Gastroesophageal sphincter (tissue), 3 donors: ENCODE measurements around the gene STAM2.

Source experiments
- EP300 ChIP-seq: sonication (generic); formaldehyde crosslinking; IDR thresholded peaks from one replicate; pipeline ENCODE4 v1.6.1; 2017; ENCODE audit warnings: antibody characterized with exemption, mild to moderate bottlenecking
- POLR2A ChIP-seq, 2 donors: fragments of 450-650 bp; IDR thresholded peaks; one replicate each; pipeline ENCODE4 v1.6.1; 2017; ENCODE audit warnings: antibody characterized with exemption in 2 of 2, mild to moderate bottlenecking in 2 of 2, moderate library complexity in 1 of 2
- POLR2AphosphoS5 ChIP-seq: sonication (generic); formaldehyde crosslinking; IDR thresholded peaks from one replicate; pipeline ENCODE4 v1.6.1; 2017; ENCODE audit warnings: antibody characterized with exemption
- TF ChIP-seq, protein P1 (sequence below), 4 experiments: fragments of 200-600 bp in 2 of 4; fragments of 450-650 bp in 2 of 4; sonication (generic) in 1 of 4; IDR thresholded peaks; one replicate each; pipeline ENCODE4 v1.5.1; 2017 to 2019; ENCODE audit warnings: antibody characterized with exemption in 4 of 4, mild to moderate bottlenecking in 2 of 4, moderate library complexity in 2 of 4

DNA sequence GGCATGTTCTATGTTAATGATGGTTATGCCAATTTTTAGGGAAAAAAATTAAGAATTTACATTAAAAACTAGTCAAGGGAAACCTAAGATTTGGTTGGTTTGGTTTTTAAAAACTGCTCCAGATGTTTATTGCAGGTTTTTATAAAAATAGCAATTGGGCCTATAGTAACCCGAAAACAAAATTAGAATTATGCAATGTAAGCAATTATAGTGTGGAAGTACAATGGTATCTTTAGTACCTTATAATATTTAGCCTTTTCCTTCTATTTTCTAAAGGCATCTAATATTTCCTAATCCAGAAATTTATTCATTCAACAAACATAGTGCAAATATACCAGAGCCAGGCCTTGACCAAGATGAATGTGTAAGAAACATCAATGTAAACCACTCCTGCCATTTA lies 104.0 kb downstream of the STAM2 start:
- TF ChIP-seq, protein P1, sequence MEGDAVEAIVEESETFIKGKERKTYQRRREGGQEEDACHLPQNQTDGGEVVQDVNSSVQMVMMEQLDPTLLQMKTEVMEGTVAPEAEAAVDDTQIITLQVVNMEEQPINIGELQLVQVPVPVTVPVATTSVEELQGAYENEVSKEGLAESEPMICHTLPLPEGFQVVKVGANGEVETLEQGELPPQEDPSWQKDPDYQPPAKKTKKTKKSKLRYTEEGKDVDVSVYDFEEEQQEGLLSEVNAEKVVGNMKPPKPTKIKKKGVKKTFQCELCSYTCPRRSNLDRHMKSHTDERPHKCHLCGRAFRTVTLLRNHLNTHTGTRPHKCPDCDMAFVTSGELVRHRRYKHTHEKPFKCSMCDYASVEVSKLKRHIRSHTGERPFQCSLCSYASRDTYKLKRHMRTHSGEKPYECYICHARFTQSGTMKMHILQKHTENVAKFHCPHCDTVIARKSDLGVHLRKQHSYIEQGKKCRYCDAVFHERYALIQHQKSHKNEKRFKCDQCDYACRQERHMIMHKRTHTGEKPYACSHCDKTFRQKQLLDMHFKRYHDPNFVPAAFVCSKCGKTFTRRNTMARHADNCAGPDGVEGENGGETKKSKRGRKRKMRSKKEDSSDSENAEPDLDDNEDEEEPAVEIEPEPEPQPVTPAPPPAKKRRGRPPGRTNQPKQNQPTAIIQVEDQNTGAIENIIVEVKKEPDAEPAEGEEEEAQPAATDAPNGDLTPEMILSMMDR (IDR thresholded peaks at IDR 0.05), result no peak
- TF ChIP-seq POLR2A (IDR thresholded peaks at IDR 0.05) (no peak), EP300 (no peak), POLR2AphosphoS5 (no peak)
